Measurements from ENCODE around the gene LIN52.
A peak's percentile ranks its signal among the peaks of the same experiment; 100 is the strongest.

LIN52 gene

DNA sequence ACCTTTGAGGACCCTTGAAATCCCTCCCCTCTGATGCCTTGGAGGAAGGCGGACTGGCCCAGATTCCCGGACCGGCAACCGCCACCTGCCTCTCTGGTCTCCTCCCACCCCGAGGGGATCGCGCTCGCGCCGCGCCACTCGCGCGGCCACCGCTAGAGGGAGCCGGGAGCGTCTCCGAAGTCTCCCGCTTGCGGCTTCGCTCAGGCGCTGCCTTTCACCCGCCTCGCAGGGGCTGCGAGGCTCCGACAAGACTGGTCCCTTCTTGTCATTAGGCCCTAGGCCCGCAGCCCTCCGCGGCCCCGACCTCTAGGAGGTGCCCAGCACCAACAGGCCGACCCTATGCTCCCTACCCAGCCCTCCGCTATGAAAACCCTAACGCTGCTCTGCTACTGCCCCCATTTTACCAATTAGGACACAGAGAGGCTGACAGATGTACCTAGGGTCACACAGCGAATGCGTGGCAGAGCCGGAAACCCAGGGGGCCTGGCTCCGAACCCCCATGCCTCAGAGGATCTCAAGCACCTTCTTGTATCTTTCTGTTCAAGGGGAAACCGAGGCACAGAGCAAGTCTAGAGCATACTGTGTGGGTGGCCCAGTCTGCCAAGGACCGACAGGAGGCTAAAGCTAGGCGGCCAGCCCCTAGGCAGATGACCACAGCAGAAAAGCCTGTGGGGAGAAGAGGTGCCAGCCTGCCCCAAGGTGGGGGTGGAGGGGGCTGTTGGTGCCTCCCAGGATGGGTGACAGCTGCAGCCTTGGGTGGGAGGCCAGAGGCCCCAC, 133.1 kb downstream of the LIN52 start:
- peaks cover 67% of the 10 kb centered on the region for H3K27me3 Mint-ChIP-seq
- DNase-seq = peak; percentile 82
- peaks cover 2% of the 10 kb centered on the region for H3K4me1 Mint-ChIP-seq
- H3K4me3 Mint-ChIP-seq = no peak overlapping the region
- H3K9me3 Mint-ChIP-seq = no peaks in the 10 kb centered on the region
- no peaks in the 10 kb centered on the region for H3K36me3 Mint-ChIP-seq
- no peak overlapping the region for H3K27ac Mint-ChIP-seq
- CTCF ChIA-PET = interaction anchor here (1.6 to 2.4 kb wide), 2 partner anchors 33 to 36 kb away, joined by 6 to 11 read pairs; no protein-coding TSS in a partner anchor

DNA sequence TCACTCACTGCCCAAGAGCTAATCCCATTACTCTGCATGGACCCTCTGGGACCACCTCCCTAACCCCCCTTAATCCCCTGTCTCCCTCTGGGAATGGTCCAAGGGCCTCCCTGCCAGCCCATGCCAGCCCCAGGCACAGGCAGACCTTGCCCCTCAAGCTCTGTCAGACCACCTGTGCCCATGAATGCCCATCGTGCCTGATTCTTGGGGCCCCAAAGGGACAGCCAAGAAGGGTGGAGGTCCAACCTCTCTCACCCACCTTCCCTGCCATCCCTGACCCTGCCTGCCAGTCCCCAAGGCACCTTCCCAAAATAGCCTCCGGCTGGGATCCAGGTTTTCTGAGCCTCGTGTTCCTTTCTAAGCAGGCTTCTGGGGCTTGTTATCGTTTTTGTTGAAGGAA, 133.7 kb downstream of the LIN52 start:
- peaks cover 71% of the 10 kb centered on the region for H3K27me3 Mint-ChIP-seq
- peaks cover 2% of the 10 kb centered on the region for H3K4me1 Mint-ChIP-seq
- no peaks in the 10 kb centered on the region for H3K9me3 Mint-ChIP-seq
- no peak overlapping the region for H3K4me3 Mint-ChIP-seq
- CTCF ChIA-PET = interaction anchor here (1.0 to 2.4 kb wide), 4 partner anchors 33 to 109 kb away, joined by 3 to 11 read pairs (median 6); no protein-coding TSS in a partner anchor
- H3K36me3 Mint-ChIP-seq = no peaks in the 10 kb centered on the region
- H3K27ac Mint-ChIP-seq = no peak overlapping the region
- no peak for DNase-seq

GRCh38 chr14:74219277-74220205, 134.8 kb downstream of the LIN52 start:
- CTCF ChIA-PET = interaction anchor here (0.8 to 1.6 kb wide), 6 partner anchors 10 to 110 kb away, joined by 3 to 6 read pairs (median 3); no protein-coding TSS in a partner anchor
- Mint-ChIP-seq H3K9me3 (no peaks in the 10 kb centered on the region), H3K27me3 (peaks cover 72% of the 10 kb centered on the region), H3K4me3 (no peak overlapping the region), H3K27ac (no peak overlapping the region), H3K4me1 (peaks cover 2% of the 10 kb centered on the region), H3K36me3 (no peaks in the 10 kb centered on the region)
- no peak for DNase-seq

GRCh38 chr14:74220991-74221390, 136.2 kb downstream of the LIN52 start:
- Mint-ChIP-seq H3K36me3 (no peaks in the 10 kb centered on the region), H3K27ac (no peak overlapping the region), H3K27me3 (peaks cover 76% of the 10 kb centered on the region), H3K4me3 (no peak overlapping the region), H3K9me3 (no peaks in the 10 kb centered on the region), H3K4me1 (peaks cover 2% of the 10 kb centered on the region)
- CTCF ChIA-PET = interaction anchor here (0.5 to 0.9 kb wide), 2 partner anchors 12 to 246 kb away, joined by 3 read pairs; no protein-coding TSS in a partner anchor
- no peak for DNase-seq

DNA sequence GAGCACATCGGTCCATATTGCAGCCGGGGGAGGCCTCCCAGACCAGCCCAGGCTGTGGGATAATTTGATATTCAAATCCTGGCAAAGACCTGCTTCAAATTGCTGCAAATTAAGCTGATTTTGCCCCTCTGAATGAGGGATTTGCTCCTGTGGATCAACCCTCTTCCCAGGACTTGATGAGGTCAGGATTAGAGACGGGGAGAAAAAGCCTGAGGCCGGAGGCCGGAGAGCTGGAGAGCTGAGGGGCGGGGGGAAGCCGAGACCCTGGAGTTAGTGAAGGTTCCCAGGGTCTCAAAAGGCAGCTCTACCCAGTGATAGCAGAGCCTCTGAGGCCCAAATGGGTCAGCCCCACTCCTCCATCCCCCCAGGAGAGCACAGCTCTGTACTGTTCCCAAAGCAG, 137.0 kb downstream of the LIN52 start:
- Mint-ChIP-seq H3K4me1 (peaks cover 2% of the 10 kb centered on the region), H3K9me3 (no peaks in the 10 kb centered on the region), H3K27me3 (peaks cover 78% of the 10 kb centered on the region), H3K4me3 (no peak overlapping the region), H3K36me3 (no peaks in the 10 kb centered on the region), H3K27ac (no peak overlapping the region)
- DNase-seq = no peak
- CTCF ChIA-PET = interaction anchor here (0.5 kb wide), 1 partner anchor 247 kb away, joined by 3 read pairs; no protein-coding TSS in a partner anchor

DNA sequence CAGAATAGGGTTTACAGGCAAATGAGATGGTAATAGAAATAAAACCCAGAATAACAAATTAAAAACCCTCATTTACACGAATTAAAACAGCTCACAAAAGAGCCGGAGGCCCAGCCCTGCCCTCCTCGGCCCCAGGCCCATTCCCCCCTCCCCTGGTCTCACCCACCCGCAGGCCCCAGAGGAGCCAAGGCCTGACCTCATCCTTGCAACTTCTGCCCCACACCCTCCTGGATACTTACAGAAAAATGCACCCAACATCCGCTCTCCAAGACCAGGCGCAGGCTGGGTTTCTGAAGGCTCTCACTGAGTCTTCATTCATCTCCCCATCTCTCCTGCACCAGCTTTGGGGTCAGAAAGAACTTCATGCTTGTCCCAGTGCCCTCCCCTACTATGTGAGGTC, 138.3 kb downstream of the LIN52 start:
- H3K4me1 Mint-ChIP-seq = no peaks in the 10 kb centered on the region
- no peaks in the 10 kb centered on the region for H3K36me3 Mint-ChIP-seq
- no peak overlapping the region for H3K4me3 Mint-ChIP-seq
- no peaks in the 10 kb centered on the region for H3K9me3 Mint-ChIP-seq
- peaks cover 79% of the 10 kb centered on the region for H3K27me3 Mint-ChIP-seq
- DNase-seq = no peak
- no peak overlapping the region for H3K27ac Mint-ChIP-seq
- CTCF ChIA-PET = interaction anchor here (0.6 kb wide), 1 partner anchor 670 kb away, joined by 3 read pairs; no protein-coding TSS in a partner anchor

GRCh38 chr14:74231784-74232183, 147.0 kb downstream of the LIN52 start:
- CTCF ChIA-PET = no interaction called here
- H3K27ac Mint-ChIP-seq = no peak overlapping the region
- H3K27me3 Mint-ChIP-seq = peaks cover 86% of the 10 kb centered on the region
- peaks cover 5% of the 10 kb centered on the region for H3K9me3 Mint-ChIP-seq
- no peaks in the 10 kb centered on the region for H3K4me1 Mint-ChIP-seq
- H3K4me3 Mint-ChIP-seq = no peak overlapping the region
- no peak for DNase-seq
- H3K36me3 Mint-ChIP-seq = no peaks in the 10 kb centered on the region

DNA sequence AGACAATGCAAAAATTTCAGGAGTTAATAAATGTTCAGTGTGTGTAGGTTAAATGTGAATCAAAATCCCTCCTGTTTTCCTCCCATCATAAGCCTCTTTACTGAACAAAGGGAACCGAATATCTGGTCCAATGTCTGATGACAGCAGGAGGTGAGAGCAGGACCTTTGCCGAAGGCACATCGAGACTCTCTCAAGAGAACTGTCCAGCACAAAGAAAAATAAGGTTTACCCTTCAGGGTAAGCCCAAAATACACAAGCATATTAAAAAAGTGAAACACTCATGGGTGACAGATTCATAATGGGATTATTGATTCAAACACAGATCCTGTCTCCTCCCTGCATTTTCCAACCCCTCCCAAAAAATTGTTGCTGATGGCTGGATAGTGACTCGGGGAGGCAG, 150.3 kb downstream of the LIN52 start:
- Mint-ChIP-seq H3K27ac (no peak overlapping the region), H3K4me3 (no peak overlapping the region), H3K4me1 (no peaks in the 10 kb centered on the region), H3K9me3 (peaks cover 5% of the 10 kb centered on the region), H3K27me3 (peaks cover 92% of the 10 kb centered on the region), H3K36me3 (no peaks in the 10 kb centered on the region)
- CTCF ChIA-PET = no interaction called here
- no peak for DNase-seq

DNA sequence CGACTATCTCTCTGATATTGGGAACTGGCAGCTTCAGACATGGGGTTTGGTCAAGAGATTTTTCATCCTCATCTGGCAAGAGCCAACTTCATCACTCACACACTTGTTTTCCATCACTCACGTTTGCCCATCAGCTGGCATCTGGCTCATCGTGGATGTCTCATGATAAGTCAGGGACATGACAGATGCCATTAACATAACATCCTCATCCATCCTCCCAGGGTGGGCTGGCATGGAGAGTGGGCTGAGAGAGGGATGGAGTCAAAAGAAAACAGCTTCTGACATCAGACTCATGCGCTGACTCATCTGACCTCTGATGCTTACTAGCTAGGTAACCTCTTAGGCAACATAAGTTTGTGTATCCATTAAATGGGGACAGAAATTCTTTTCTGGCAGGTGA, 152.7 kb downstream of the LIN52 start:
- Mint-ChIP-seq H3K4me1 (peaks cover 10% of the 10 kb centered on the region), H3K9me3 (no peaks in the 10 kb centered on the region), H3K4me3 (no peak overlapping the region), H3K27ac (no peak overlapping the region), H3K36me3 (no peaks in the 10 kb centered on the region), H3K27me3 (peaks cover 98% of the 10 kb centered on the region)
- CTCF ChIA-PET = interaction anchor here (1.2 to 1.4 kb wide), 4 partner anchors 14 to 22 kb away, joined by 3 to 4 read pairs (median 3); no protein-coding TSS in a partner anchor
- DNase-seq = no peak

GRCh38 chr14:74238974-74239847, 154.5 kb downstream of the LIN52 start, which contains the start of gene VSX2:
Gene VSX2, plus strand, starts transcription at chr14:74239449. Its CDS starts 113 bp downstream, at chr14:74239562.
- CTCF ChIA-PET = interaction anchor here (0.9 kb wide), 1 partner anchor 18 kb away, joined by 3 read pairs; no protein-coding TSS in a partner anchor
- no peaks in the 10 kb centered on the region for H3K36me3 Mint-ChIP-seq
- no peak within 1 kb of the TSS for H3K27ac Mint-ChIP-seq
- DNase-seq = no peak
- H3K27me3 Mint-ChIP-seq = peaks cover 99% of the 10 kb centered on the region
- peaks cover 10% of the 10 kb centered on the region for H3K4me1 Mint-ChIP-seq
- no peaks in the 10 kb centered on the region for H3K9me3 Mint-ChIP-seq
- no peak within 1 kb of the TSS for H3K4me3 Mint-ChIP-seq

- Mint-ChIP-seq H3K9me3 (no peaks in the 10 kb centered on the region), H3K4me3 (peak overlapping the region; percentile 15), H3K27me3 (peaks cover 100% of the 10 kb centered on the region), H3K4me1 (peaks cover 10% of the 10 kb centered on the region), H3K27ac (no peak overlapping the region), H3K36me3 (no peaks in the 10 kb centered on the region)
- CTCF ChIA-PET = interaction anchor here (1.2 to 2.2 kb wide), 2 partner anchors 10 to 14 kb away, joined by 3 to 6 read pairs; no protein-coding TSS in a partner anchor
- no peak for DNase-seq
These were observed 155.4 kb downstream of the LIN52 start for GRCh38 chr14:74239848-74240793.

DNA sequence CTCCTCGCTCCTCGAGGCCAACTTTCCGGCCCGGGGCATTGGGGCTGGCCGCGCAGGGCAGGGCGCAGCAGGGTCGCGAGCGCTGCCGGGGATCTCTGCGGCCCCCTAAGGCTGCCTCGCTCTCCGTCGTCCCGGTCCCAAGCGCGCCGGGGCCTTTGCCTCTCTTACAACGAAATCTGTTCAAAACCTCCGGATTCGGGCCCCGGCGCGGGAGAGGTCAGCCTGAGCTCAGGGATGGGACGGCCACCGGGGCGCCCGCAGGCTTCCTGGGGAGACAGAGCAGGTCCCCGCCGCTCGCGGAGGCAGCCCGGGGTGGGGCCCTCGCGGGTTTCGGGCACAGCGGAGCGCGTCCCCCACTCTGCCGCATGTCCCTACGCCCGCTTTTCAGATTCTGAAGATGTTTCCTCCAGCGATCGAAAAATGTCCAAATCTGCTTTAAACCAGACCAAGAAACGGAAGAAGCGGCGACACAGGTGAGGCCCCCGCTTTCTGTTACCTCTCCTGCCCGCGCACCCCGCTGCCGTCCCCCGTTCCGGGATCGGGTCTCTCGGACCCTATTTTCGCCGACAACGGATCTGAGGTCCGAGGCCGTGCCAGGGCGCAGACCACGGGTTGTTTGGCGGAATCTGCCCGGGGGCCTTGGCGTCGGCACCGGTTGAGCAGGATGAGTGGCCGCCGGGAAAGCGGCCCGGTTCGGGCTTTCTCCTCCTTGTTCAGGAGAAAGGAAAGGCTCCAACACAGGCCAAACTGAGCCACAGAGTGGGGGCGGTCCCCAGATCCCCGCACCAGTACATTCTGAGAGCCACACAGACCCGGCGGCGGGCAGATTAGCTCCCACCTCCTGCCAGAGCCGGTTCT, 156.3 kb downstream of the LIN52 start:
- H3K9me3 Mint-ChIP-seq = no peaks in the 10 kb centered on the region
- peak overlapping the region; percentile 23 for H3K4me3 Mint-ChIP-seq
- no peak for DNase-seq
- no peak overlapping the region for H3K27ac Mint-ChIP-seq
- H3K27me3 Mint-ChIP-seq = peaks cover 100% of the 10 kb centered on the region
- CTCF ChIA-PET = interaction anchor here (1.2 to 2.2 kb wide), 2 partner anchors 11 to 13 kb away, joined by 3 to 6 read pairs; no protein-coding TSS in a partner anchor
- H3K36me3 Mint-ChIP-seq = no peaks in the 10 kb centered on the region
- H3K4me1 Mint-ChIP-seq = peaks cover 10% of the 10 kb centered on the region

Measured in activated naive CD4-positive, alpha-beta T cell treated with anti-CD3 and anti-CD28 coated beads, Interleukin-2, amount 10 ng/mL, durations not matched to agents 7 days and 5 days (primary cell).